DOHH2 (cell line): ENCODE results near the gene LRMDA.

Experiments
- H3F3A ChIP-seq: fragments of 200-600 bp; sonication (generic), shearing (Covaris generic); 2 replicates; pipeline ENCODE4 v1.6.0; 2016; ENCODE audit warnings: antibody characterized with exemption, mild to moderate bottlenecking; ENCODE audit not compliant: control insufficient read depth, insufficient read depth
- H3K27ac ChIP-seq: fragments of 200-600 bp; sonication (generic); 2 replicates; pipeline ENCODE4 v1.5.1; 2014; ENCODE audit warnings: low read depth, mild to moderate bottlenecking, low read length, moderate library complexity
- H3K27me3 ChIP-seq: fragments of 200-600 bp; sonication (generic); 2 replicates; pipeline ENCODE4 v1.6.1; 2014; ENCODE audit warnings: mild to moderate bottlenecking, low read length, mixed read lengths; ENCODE audit not compliant: control insufficient read depth
- H3K36me3 ChIP-seq: fragments of 200-600 bp; sonication (generic); 2 replicates; pipeline ENCODE4 v1.6.1; 2014; ENCODE audit warnings: mild to moderate bottlenecking, low read length, moderate library complexity, mixed read lengths; ENCODE audit not compliant: control insufficient read depth
- H3K4me1 ChIP-seq: fragments of 200-600 bp; sonication (generic); 2 replicates; pipeline ENCODE4 v1.6.1; 2014; ENCODE audit warnings: mild to moderate bottlenecking, low read length, mixed read lengths; ENCODE audit not compliant: control insufficient read depth
- H3K4me2 ChIP-seq: fragments of 200-600 bp; sonication (generic); 2 replicates; pipeline ENCODE4 v1.6.0; 2014; ENCODE audit warnings: mild to moderate bottlenecking, low read length, moderate library complexity
- H3K4me3 ChIP-seq: fragments of 200-600 bp; sonication (generic); 2 replicates; pipeline ENCODE4 v1.5.1; 2014; ENCODE audit warnings: mild to moderate bottlenecking, low read length, mixed read lengths
- H3K79me2 ChIP-seq: fragments of 200-600 bp; sonication (generic); 2 replicates; pipeline ENCODE4 v1.6.1; 2014; ENCODE audit warnings: mild to moderate bottlenecking, low read length, mixed read lengths; ENCODE audit not compliant: control insufficient read depth
- H3K9me2 ChIP-seq: fragments of 200-600 bp; sonication (generic); replicated peaks from 2 replicates; pipeline ENCODE4 v1.6.1; 2014; ENCODE audit warnings: mild to moderate bottlenecking, low read length, mixed read lengths; ENCODE audit not compliant: control insufficient read depth
- H3K9me3 ChIP-seq: fragments of 200-600 bp; sonication (generic); 2 replicates; pipeline ENCODE4 v1.6.1; 2014; ENCODE audit warnings: antibody characterized with exemption, low read length, mixed read lengths; ENCODE audit not compliant: control insufficient read depth, insufficient read depth
- H4K20me1 ChIP-seq: fragments of 200-600 bp; sonication (generic); 2 replicates; pipeline ENCODE4 v1.6.0; 2014; ENCODE audit warnings: low read depth, mild to moderate bottlenecking, antibody characterized with exemption, low read length, moderate library complexity; ENCODE audit not compliant: control insufficient read depth, insufficient read depth
- CTCF ChIP-seq: fragments of 200-600 bp; sonication (generic); IDR thresholded peaks from one replicate; pipeline ENCODE4 v1.5.1; 2014; ENCODE audit warnings: antibody characterized with exemption, mild to moderate bottlenecking, low read depth, low read length; ENCODE audit not compliant: poor library complexity, severe bottlenecking
- EZH2phosphoT487 ChIP-seq: fragments of 200-600 bp; sonication (generic); IDR thresholded peaks from 2 replicates; pipeline ENCODE4 v1.6.1; 2017; ENCODE audit warnings: borderline replicate concordance, mild to moderate bottlenecking, antibody characterized with exemption, low read length, moderate library complexity, mixed read lengths

The LRMDA gene

GRCh38 chr10:76050291-76050625, 618.8 kb downstream of the LRMDA start:
- no peaks in the 10 kb centered on the region for H4K20me1 ChIP-seq
- no peak for TF ChIP-seq CTCF
- no peak for TF ChIP-seq EZH2phosphoT487
- no peaks in the 10 kb centered on the region for H3F3A ChIP-seq
- no peaks in the 10 kb centered on the region for H3K27me3 ChIP-seq
- H3K4me1 ChIP-seq: no peaks in the 10 kb centered on the region
- peaks cover 2% of the 10 kb centered on the region; the same call in 1 of the 2 replicates for H3K9me3 ChIP-seq
- H3K36me3 ChIP-seq: no peaks in the 10 kb centered on the region
- no peak overlapping the region for H3K4me3 ChIP-seq
- H3K79me2 ChIP-seq: no peaks in the 10 kb centered on the region
- H3K4me2 ChIP-seq: no peak overlapping the region
- no peak overlapping the region for H3K27ac ChIP-seq
- H3K9me2 ChIP-seq: no peaks in the 10 kb centered on the region; the same call in 1 of the 2 replicates

- H3K79me2 ChIP-seq: no peaks in the 10 kb centered on the region
- no peaks in the 10 kb centered on the region for H3K36me3 ChIP-seq
- H3K9me3 ChIP-seq: peaks cover 11% of the 10 kb centered on the region; the same call in 1 of the 2 replicates
- H4K20me1 ChIP-seq: no peaks in the 10 kb centered on the region
- no peak overlapping the region for H3K4me2 ChIP-seq
- no peak overlapping the region for H3K4me3 ChIP-seq
- no peak overlapping the region for H3K27ac ChIP-seq
- H3K4me1 ChIP-seq: no peaks in the 10 kb centered on the region
- no peak for TF ChIP-seq CTCF
- no peak for TF ChIP-seq EZH2phosphoT487
- H3K9me2 ChIP-seq: no peaks in the 10 kb centered on the region; the same call in 1 of the 2 replicates
- no peaks in the 10 kb centered on the region for H3F3A ChIP-seq
- no peaks in the 10 kb centered on the region for H3K27me3 ChIP-seq
These were observed 619.8 kb downstream of the LRMDA start for GRCh38 chr10:76051007-76051936.

- no peak overlapping the region for H3K4me2 ChIP-seq
- no peaks in the 10 kb centered on the region for H4K20me1 ChIP-seq
- no peaks in the 10 kb centered on the region for H3F3A ChIP-seq
- no peaks in the 10 kb centered on the region for H3K9me2 ChIP-seq
- TF ChIP-seq EZH2phosphoT487 (no peak), CTCF (no peak)
- no peaks in the 10 kb centered on the region for H3K27me3 ChIP-seq
- H3K4me1 ChIP-seq: no peaks in the 10 kb centered on the region
- H3K4me3 ChIP-seq: no peak overlapping the region
- H3K27ac ChIP-seq: no peak overlapping the region
- no peaks in the 10 kb centered on the region for H3K79me2 ChIP-seq
- H3K36me3 ChIP-seq: no peaks in the 10 kb centered on the region
- H3K9me3 ChIP-seq: peaks cover 18% of the 10 kb centered on the region; the same call in 1 of the 2 replicates
These were observed 621.5 kb downstream of the LRMDA start for GRCh38 chr10:76052682-76053503.
